Endothelial cell of umbilical vein (primary cell): ENCODE measurements around the gene PDE8B. TPM values are rescaled to one million over a fixed set of nuclear protein-coding genes. Genes with fewer than 3 reads are reported as not detected.

Experiments used
- BruUV-seq: library from RNA; stranded (reverse); fragments of 400-500 nt; replicated peaks from 2 replicates; lab custom pipeline; 2021; lab: Mats Ljungman, UMichigan
- CTCF ChIA-PET: fragments of 300-600, 350-600 bp; sonication (Branson Sonifier 250); formaldehyde crosslinking; loops from one replicate; lab custom pipeline; 2021; ENCODE audit warnings: antibody characterized with exemption, inconsistent platforms; lab: Charles Lee
- POLR2A ChIA-PET: fragments of 300-600, 350-600 bp; sonication (Branson Sonifier 250); formaldehyde crosslinking; loops from one replicate; lab custom pipeline; 2021; ENCODE audit warnings: antibody characterized with exemption, inconsistent platforms; lab: Charles Lee
- DNase-seq: peaks from one replicate; pipeline ENCODE4 v3.0.0-alpha.2; 2011; ENCODE audit warnings: low read depth, low spot score
- FAIRE-seq: peaks from 2 replicates; lab custom pipeline; 2011; peaks lifted over from hg19 to GRCh38; lab: Jason Lieb, UNC
- H2AFZ ChIP-seq: 2 replicates; pipeline ENCODE4 v1.6.0; 2012; ENCODE audit warnings: low read depth, low read length, control low read depth, inconsistent platforms
- H3K27ac ChIP-seq: 2 replicates; pipeline ENCODE4 v1.5.1; 2011; ENCODE audit warnings: low read depth, mild to moderate bottlenecking, control low read depth, low read length, moderate library complexity; ENCODE audit not compliant: insufficient read depth
- H3K27me3 ChIP-seq, 2 experiments: 2 replicates each; pipeline versions ENCODE4 v1.6.0 to v1.6.1; 2011; ENCODE audit warnings: low read length in 2 of 2, mixed read lengths in 1 of 2; ENCODE audit not compliant: control insufficient read depth in 2 of 2, insufficient read depth in 2 of 2
- H3K36me3 ChIP-seq, 2 experiments: 2 replicates in 1 of 2; 3 replicates in 1 of 2; pipeline ENCODE4 v1.5.1; 2011; ENCODE audit warnings: low read length in 2 of 2, mild to moderate bottlenecking in 1 of 2, moderate library complexity in 1 of 2; ENCODE audit not compliant: control insufficient read depth in 2 of 2, insufficient read depth in 2 of 2; ENCODE audit errors: extremely low read depth in 1 of 2
- H3K4me1 ChIP-seq: 3 replicates; pipeline ENCODE4 v1.5.1; 2011; ENCODE audit warnings: mild to moderate bottlenecking, low read length; ENCODE audit not compliant: control insufficient read depth, insufficient read depth; ENCODE audit errors: extremely low read depth
- H3K4me2 ChIP-seq: 2 replicates; pipeline ENCODE4 v1.6.1; 2011; ENCODE audit warnings: low read length, control low read depth, mixed read lengths; ENCODE audit not compliant: insufficient read depth
- H3K4me3 ChIP-seq, 3 experiments: fragments of 200-600 bp in 1 of 3; sonication (generic), shearing (Covaris generic) in 1 of 3; replicated peaks in 1 of 3; 2 replicates each; pipeline ENCODE4 v1.5.1; 2011 to 2016; ENCODE audit warnings: control low read depth in 3 of 3, low read length in 3 of 3, mild to moderate bottlenecking in 2 of 3, inconsistent platforms in 1 of 3, low read depth in 1 of 3, moderate library complexity in 1 of 3; ENCODE audit not compliant: insufficient read depth in 1 of 3
- H3K79me2 ChIP-seq: 2 replicates; pipeline ENCODE4 v1.6.0; 2012; ENCODE audit warnings: low read length, inconsistent platforms; ENCODE audit not compliant: control insufficient read depth, insufficient read depth
- H3K9ac ChIP-seq: replicated peaks from 2 replicates; pipeline ENCODE3; 2011; ENCODE audit warnings: low read length, control low read depth; ENCODE audit not compliant: insufficient read depth; ENCODE audit errors: extremely low read depth
- H3K9me1 ChIP-seq: replicated peaks from 3 replicates; pipeline ENCODE4 v1.6.0; 2011; ENCODE audit warnings: mild to moderate bottlenecking, low read length; ENCODE audit not compliant: control insufficient read depth, insufficient read depth; ENCODE audit errors: extremely low read depth
- H3K9me3 ChIP-seq: replicated peaks from 2 replicates; pipeline ENCODE4 v1.5.1; 2012; ENCODE audit warnings: low read length, inconsistent platforms; ENCODE audit not compliant: control insufficient read depth, insufficient read depth
- H4K20me1 ChIP-seq: replicated peaks from 2 replicates; pipeline ENCODE3; 2011; ENCODE audit warnings: mild to moderate bottlenecking, low read length; ENCODE audit not compliant: control insufficient read depth, insufficient read depth; ENCODE audit errors: extremely low read depth
- CTCF ChIP-seq, 2 donors: IDR thresholded peaks; 1 replicate in 1 of 2; 2 replicates in 1 of 2; pipeline ENCODE4 v1.5.1; 2011; ENCODE audit warnings: low read length in 2 of 2, mild to moderate bottlenecking in 2 of 2, moderate library complexity in 2 of 2, control low read depth in 1 of 2, inconsistent platforms in 1 of 2, low read depth in 1 of 2; ENCODE audit not compliant: insufficient read depth in 1 of 2; ENCODE audit errors: extremely low read depth in 1 of 2
- EZH2 ChIP-seq: IDR thresholded peaks from 2 replicates; pipeline ENCODE4 v1.6.1; 2012; ENCODE audit warnings: borderline replicate concordance, low read depth, mild to moderate bottlenecking, moderate library complexity, low read length, inconsistent platforms; ENCODE audit not compliant: severe bottlenecking
- FOS ChIP-seq: IDR thresholded peaks from 2 replicates; pipeline ENCODE4 v1.6.1; 2011; ENCODE audit warnings: mild to moderate bottlenecking, low read length, moderate library complexity, borderline replicate concordance; ENCODE audit not compliant: insufficient read depth
- GATA2 ChIP-seq: IDR thresholded peaks from 2 replicates; pipeline ENCODE4 v1.7.0; 2011; ENCODE audit warnings: low read depth, mild to moderate bottlenecking, moderate library complexity, mixed read lengths, low read length; ENCODE audit not compliant: insufficient read length, insufficient read depth
- JUN ChIP-seq: IDR thresholded peaks from 2 replicates; pipeline ENCODE4 v1.6.1; 2011; ENCODE audit warnings: borderline replicate concordance, low read depth; ENCODE audit not compliant: insufficient read length, insufficient read depth
- MAX ChIP-seq: IDR thresholded peaks from 2 replicates; pipeline ENCODE4 v1.6.1; 2011; ENCODE audit not compliant: insufficient read depth, insufficient read length
- MYC ChIP-seq: IDR thresholded peaks from one replicate; pipeline ENCODE4 v1.6.1; 2011; ENCODE audit warnings: mild to moderate bottlenecking, low read depth, low read length
- POLR2A ChIP-seq: IDR thresholded peaks from 2 replicates; pipeline ENCODE4 v1.6.1; 2012; ENCODE audit warnings: low read depth, mild to moderate bottlenecking, control low read depth, low read length
- POLR2AphosphoS5 ChIP-seq: IDR thresholded peaks from 2 replicates; pipeline ENCODE4 v1.6.1; 2012; ENCODE audit warnings: low read depth, mild to moderate bottlenecking, control low read depth, low read length, moderate library complexity; ENCODE audit not compliant: insufficient read depth
- dilution Hi-C: fragments of 300-500 bp; cut with MboI; formaldehyde crosslinking; loops from one replicate; pipeline ENCODE4 v1.15.0; 2019; ENCODE audit warnings: low sequenced_read_pairs; ENCODE audit not compliant: extremely low pct_ligation_motif_present
- intact Hi-C: fragments of 100-400 bp; cut with micrococcal nuclease; formaldehyde crosslinking; loops from one replicate; pipeline ENCODE4 v1.10.0; 2022
- polyA plus RNA-seq, 4 experiments: library from polyadenylated mRNA; depleted of rRNA in 3 of 4; stranded (reverse) in 3 of 4; unstranded in 1 of 4; fragments of >200 nt; gene quantifications; 2 replicates each; pipeline versions ENCODE4 v1.2.1 to v1.2.3, GENCODE V29; 2011 to 2012; ENCODE audit warnings: missing spikeins in 1 of 4
- total RNA-seq: library from RNA; stranded (reverse); gene quantifications from 2 replicates; pipeline ENCODE4 v1.2.3, GENCODE V29; 2021

The PDE8B gene
- total and polyA plus RNA-seq, 2 donors (not counting 3 experiments of a cell fraction or from before 2014, with no cell fraction given): not detected

DNA sequence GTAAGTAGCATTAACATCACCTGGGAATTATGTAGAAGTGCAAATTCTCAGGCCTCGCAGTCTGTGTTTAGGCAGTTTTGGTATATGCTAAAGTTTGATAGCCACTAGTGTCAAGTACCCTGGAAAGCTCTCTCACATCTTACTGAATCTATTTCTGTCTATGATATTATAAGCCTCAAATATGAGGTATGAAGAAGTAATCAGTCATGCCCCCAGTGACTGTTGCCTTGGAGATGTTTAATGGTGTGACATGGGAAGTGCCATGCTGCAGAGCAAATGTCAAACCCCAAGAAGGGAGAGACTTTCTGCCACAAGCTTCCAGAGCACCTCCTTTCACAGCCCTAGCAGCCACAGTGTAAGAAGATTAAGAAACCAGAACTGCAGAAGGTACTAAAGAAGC is 9.8 kb upstream of the PDE8B start:
- intact Hi-C loops (no loop called here), dilution Hi-C loops (no loop called here)
- no peaks in the 10 kb centered on the region for H3K9me1 ChIP-seq
- POLR2A ChIA-PET: no interaction called here
- FAIRE-seq: no peak
- H3K9me3 ChIP-seq: no peaks in the 10 kb centered on the region
- no peak overlapping the region for H3K9ac ChIP-seq
- no peaks in the 10 kb centered on the region for H3K36me3 ChIP-seq
- H3K4me1 ChIP-seq: no peaks in the 10 kb centered on the region
- CTCF ChIA-PET: no interaction called here
- no peak overlapping the region for H3K27ac ChIP-seq
- H3K27me3 ChIP-seq: no peaks in the 10 kb centered on the region
- DNase-seq: no peak
- H3K4me3 ChIP-seq: no peak overlapping the region
- H3K79me2 ChIP-seq: no peaks in the 10 kb centered on the region
- H2AFZ ChIP-seq: no peak overlapping the region
- TF ChIP-seq MYC (no peak), EZH2 (no peak), POLR2AphosphoS5 (no peak), FOS (no peak), JUN (no peak), MAX (no peak), POLR2A (no peak), GATA2 (no peak), CTCF (IDR thresholded peaks at IDR 0.05; ENCODE audit: extremely low read depth in 1 of 2, insufficient read depth in 1 of 2, low read depth in 1 of 2, low read length in 2 of 2) (no peak)
- H3K4me2 ChIP-seq: no peak overlapping the region
- BruUV-seq: no TSS peak
- no peaks in the 10 kb centered on the region for H4K20me1 ChIP-seq
